H1 (cell line): ENCODE results near the gene GLCE. TPM values are rescaled to one million over a fixed set of nuclear protein-coding genes. Genes with fewer than 3 reads are reported as not detected.
"Not testable (repeated sequence)": the region's sequence is repeated elsewhere in the genome, so short reads cannot be mapped to it uniquely, and the experiment has no call there.

Experiments
- CTCF ChIA-PET: fragments of 300-600 bp; sonication (Branson Sonifier 250); formaldehyde crosslinking; loops from one replicate; lab custom pipeline; 2021; ENCODE audit not compliant: partially characterized antibody; lab: Charles Lee
- POLR2A ChIA-PET: fragments of 300-600 bp; sonication (Branson Sonifier 250); formaldehyde crosslinking; loops from one replicate; lab custom pipeline; 2021; ENCODE audit warnings: inconsistent platforms; ENCODE audit not compliant: partially characterized antibody; lab: Charles Lee
- DNase-seq, 2 experiments: peaks; one replicate each; pipeline versions ENCODE4 v3.0.0 to v3.0.0-alpha.2; 2010 to 2022; ENCODE audit warnings: low spot score in 2 of 2, low read depth in 1 of 2, mixed read lengths in 1 of 2
- FAIRE-seq: peaks from 2 replicates; lab custom pipeline; 2011; peaks lifted over from hg19 to GRCh38; lab: Jason Lieb, UNC
- H2AFZ ChIP-seq: 2 replicates; pipeline ENCODE4 v1.8.1; 2012; ENCODE audit warnings: low read length, inconsistent platforms
- H2AK5ac ChIP-seq: 2 replicates; pipeline ENCODE4 v1.6.1; 2013; ENCODE audit warnings: low read depth, low read length
- H2BK120ac ChIP-seq: replicated peaks from 2 replicates; pipeline ENCODE3; 2013; ENCODE audit warnings: low read depth, low read length, inconsistent platforms
- H2BK12ac ChIP-seq: 2 replicates; pipeline ENCODE4 v1.6.1; 2013; ENCODE audit warnings: low read depth, low read length
- H2BK15ac ChIP-seq: 2 replicates; pipeline ENCODE4 v1.6.1; 2013; ENCODE audit warnings: low read length
- H2BK20ac ChIP-seq: 2 replicates; pipeline ENCODE4 v1.6.1; 2013; ENCODE audit warnings: low read length
- H2BK5ac ChIP-seq: 2 replicates; pipeline ENCODE4 v1.6.1; 2013; ENCODE audit warnings: low read depth, low read length
- H3K14ac ChIP-seq: 2 replicates; pipeline ENCODE4 v1.6.1; 2013; ENCODE audit warnings: inconsistent platforms; ENCODE audit not compliant: insufficient read length
- H3K18ac ChIP-seq: 2 replicates; pipeline ENCODE4 v1.6.1; 2013; ENCODE audit warnings: low read length; ENCODE audit errors: extremely low read depth
- H3K23ac ChIP-seq: 2 replicates; pipeline ENCODE4 v1.6.1; 2013; ENCODE audit warnings: inconsistent platforms; ENCODE audit not compliant: insufficient read length
- H3K23me2 ChIP-seq: 2 replicates; pipeline ENCODE4 v1.6.1; 2013; ENCODE audit warnings: low read depth, low read length
- H3K27ac ChIP-seq: 2 replicates; pipeline ENCODE4 v1.6.1; 2011; ENCODE audit warnings: low read depth, low read length, inconsistent platforms
- H3K27me3 ChIP-seq, 4 experiments: replicated peaks in 1 of 4; 1 replicate in 1 of 4; 2 replicates in 3 of 4; pipeline versions ENCODE4 v1.6.1 to v1.8.1; 2011 to 2013; ENCODE audit warnings: low read length in 3 of 4, mild to moderate bottlenecking in 3 of 4, inconsistent platforms in 2 of 4, mixed read lengths in 2 of 4, moderate library complexity in 1 of 4; ENCODE audit not compliant: control insufficient read depth in 3 of 4, insufficient read depth in 3 of 4; ENCODE audit errors: extremely low read depth in 1 of 4
- H3K36me3 ChIP-seq, 4 experiments: 2 replicates each; pipeline versions ENCODE4 v1.6.1 to v1.8.1; 2011 to 2013; ENCODE audit warnings: mild to moderate bottlenecking in 4 of 4, low read length in 3 of 4, moderate library complexity in 2 of 4, control low read depth in 1 of 4, inconsistent platforms in 1 of 4; ENCODE audit not compliant: insufficient read depth in 4 of 4, control insufficient read depth in 2 of 4
- H3K4ac ChIP-seq: replicated peaks from 2 replicates; pipeline ENCODE3; 2013; ENCODE audit warnings: low read length, low read depth, mixed read lengths, inconsistent platforms; ENCODE audit not compliant: insufficient read length
- H3K4me1 ChIP-seq, 4 experiments: replicated peaks in 1 of 4; 1 replicate in 1 of 4; 2 replicates in 3 of 4; pipeline versions ENCODE4 v1.6.1 to v1.8.1; 2011 to 2013; ENCODE audit warnings: low read length in 3 of 4, inconsistent platforms in 2 of 4, mixed read lengths in 1 of 4; ENCODE audit not compliant: insufficient read depth in 4 of 4, control insufficient read depth in 3 of 4
- H3K4me2 ChIP-seq, 2 experiments: 2 replicates each; pipeline versions ENCODE4 v1.6.1 to v1.8.1; 2011 to 2013; ENCODE audit warnings: low read depth in 2 of 2, low read length in 2 of 2, control low read depth in 1 of 2, inconsistent platforms in 1 of 2, mild to moderate bottlenecking in 1 of 2; ENCODE audit not compliant: insufficient read depth in 1 of 2
- H3K4me3 ChIP-seq, 4 experiments: fragments of 200-600, 300-600 bp in 1 of 4; sonication (generic), shearing (Covaris generic), sonication (Bioruptor Twin) in 1 of 4; 2 replicates each; pipeline versions ENCODE4 v1.5.1 to v1.8.1; 2011 to 2016; ENCODE audit warnings: low read length in 4 of 4, low read depth in 3 of 4, control low read depth in 2 of 4, inconsistent platforms in 2 of 4, mild to moderate bottlenecking in 2 of 4, mixed read lengths in 1 of 4, moderate library complexity in 1 of 4; ENCODE audit not compliant: insufficient read depth in 2 of 4; ENCODE audit errors: extremely low read depth in 1 of 4
- H3K56ac ChIP-seq: replicated peaks from 2 replicates; pipeline ENCODE3; 2013; ENCODE audit warnings: low read depth, mild to moderate bottlenecking, mixed read lengths, low read length, inconsistent platforms; ENCODE audit not compliant: insufficient read length
- H3K79me1 ChIP-seq: 2 replicates; pipeline ENCODE4 v1.6.1; 2013; ENCODE audit warnings: low read depth, low read length, control low read depth
- H3K79me2 ChIP-seq, 2 experiments: 2 replicates each; pipeline versions ENCODE4 v1.6.1 to v1.8.1; 2012 to 2013; ENCODE audit warnings: low read length in 2 of 2, mild to moderate bottlenecking in 2 of 2, inconsistent platforms in 1 of 2; ENCODE audit not compliant: insufficient read depth in 2 of 2, control insufficient read depth in 1 of 2
- H3K9ac ChIP-seq, 4 experiments: replicated peaks in 1 of 4; 1 replicate in 1 of 4; 2 replicates in 3 of 4; pipeline versions ENCODE4 v1.6.1 to v1.8.1; 2011 to 2013; ENCODE audit warnings: low read depth in 3 of 4, low read length in 3 of 4, control low read depth in 2 of 4, mild to moderate bottlenecking in 2 of 4, moderate library complexity in 2 of 4, inconsistent platforms in 1 of 4; ENCODE audit errors: extremely low read depth in 1 of 4
- H3K9me3 ChIP-seq, 2 experiments: 2 replicates each; pipeline versions ENCODE4 v1.6.1 to v1.8.1; 2012 to 2013; ENCODE audit warnings: mild to moderate bottlenecking in 2 of 2, moderate library complexity in 2 of 2, control low read depth in 1 of 2, inconsistent platforms in 1 of 2, low read depth in 1 of 2, low read length in 1 of 2, mixed read lengths in 1 of 2; ENCODE audit not compliant: insufficient read depth in 2 of 2
- H4K20me1 ChIP-seq, 2 experiments: replicated peaks in 1 of 2; 2 replicates each; pipeline versions ENCODE3 to v1.8.1; 2011 to 2013; ENCODE audit warnings: inconsistent platforms in 2 of 2, low read length in 2 of 2, mild to moderate bottlenecking in 1 of 2; ENCODE audit not compliant: insufficient read depth in 2 of 2, control insufficient read depth in 1 of 2
- H4K5ac ChIP-seq: 2 replicates; pipeline ENCODE4 v1.6.1; 2013; ENCODE audit warnings: low read length, low read depth, mixed read lengths, inconsistent platforms; ENCODE audit not compliant: insufficient read length
- H4K8ac ChIP-seq: 2 replicates; pipeline ENCODE4 v1.8.0; 2013; ENCODE audit warnings: mild to moderate bottlenecking, moderate library complexity, low read length, inconsistent platforms; ENCODE audit not compliant: insufficient read depth; ENCODE audit errors: extremely low read depth
- H4K91ac ChIP-seq: replicated peaks from 2 replicates; pipeline ENCODE3; 2013; ENCODE audit warnings: low read length, mixed read lengths, inconsistent platforms; ENCODE audit not compliant: insufficient read length
- WGBS, 2 experiments: shearing (Covaris generic) in 1 of 2; methylation state at CpG; one replicate each; pipeline versions ENCODE4 v1.1.6 to v1.1.7; 2013 to 2015; ENCODE audit warnings: low lambda C conversion rate in 2 of 2, mixed read lengths in 2 of 2, inconsistent platforms in 1 of 2, low coverage in 1 of 2, missing lambda C conversion rate in 1 of 2; ENCODE audit not compliant: insufficient replicate concordance in 2 of 2, insufficient coverage in 1 of 2, insufficient read length in 1 of 2; ENCODE audit errors: extremely low coverage in 1 of 2, missing lambda C conversion rate in 1 of 2; 5-methylcytosine and 5-hydroxymethylcytosine counted together
- polyA plus RNA-seq, 7 experiments: library from polyadenylated mRNA; depleted of rRNA in 3 of 7; stranded (reverse) in 5 of 7; unstranded in 2 of 7; fragments of >200 nt in 5 of 7; fragments of 200-250 nt in 2 of 7; gene quantifications; 1 replicate in 5 of 7; 2 replicates in 1 of 7; 4 replicates in 1 of 7; pipeline versions ENCODE4 v1.2.1 to v1.2.3, GENCODE V29; 2011 to 2013; ENCODE audit warnings: missing spikeins in 2 of 7, mixed read lengths in 2 of 7
- total RNA-seq: library from RNA; stranded (reverse); fragmentation: NEBNext Ultra II Directional; extraction: Animal tissue kit (Norgen Biotek cat#: 25700); gene quantifications from 2 replicates; pipeline ENCODE4 v1.2.1, GENCODE V29; 2021

Gene GLCE
- total and polyA plus RNA-seq, 2 of the 8 experiments (the other 6 are each of a cell fraction or from before 2014, with no cell fraction given) = 17.1 to 22.7 TPM

- DNase-seq, H3K18ac ChIP-seq, H2BK120ac ChIP-seq, H2BK15ac ChIP-seq, H3K14ac ChIP-seq, H3K79me2 ChIP-seq, H2AFZ ChIP-seq, H4K5ac ChIP-seq, POLR2A ChIA-PET, H3K27ac ChIP-seq, H4K20me1 ChIP-seq, H3K4me2 ChIP-seq, H3K9me3 ChIP-seq, FAIRE-seq, H3K9ac ChIP-seq, H3K23ac ChIP-seq, H2BK20ac ChIP-seq, H4K8ac ChIP-seq, H2BK12ac ChIP-seq, H3K4ac ChIP-seq, H2AK5ac ChIP-seq, H4K91ac ChIP-seq, H3K4me3 ChIP-seq, H3K36me3 ChIP-seq, H2BK5ac ChIP-seq, H3K79me1 ChIP-seq, H3K56ac ChIP-seq: not testable (repeated sequence)
- CTCF ChIA-PET = interaction anchor here (1.2 to 4.2 kb wide), 5 partner anchors 12 to 245 kb away, joined by 3 to 26 read pairs (median 7); no protein-coding TSS in a partner anchor
- WGBS, 2 experiments = 86% methylated on average over 6 of the region's 6 CpGs; no CpG with 5 or more reads in 1 of the 2 experiments
- peaks cover 5 to 20% (median 13%) of the 10 kb centered on the region in 4 experiments for H3K4me1 ChIP-seq
- H3K23me2 ChIP-seq = peaks cover 15% of the 10 kb centered on the region; the same call in 1 of the 2 replicates
- peaks cover 7 to 30% (median 20%) of the 10 kb centered on the region in 4 experiments for H3K27me3 ChIP-seq
These were observed 141.7 kb downstream of the GLCE start for GRCh38 chr15:69302087-69302486.
